Vagina (tissue), 2 donors: ENCODE measurements around the gene SCTR. TPM values are rescaled to one million over a fixed set of nuclear protein-coding genes. Genes with fewer than 3 reads are reported as not detected.

ENCODE experiments used
- DNase-seq, 2 donors: peaks; one replicate each; pipeline ENCODE4 v3.0.0-alpha.2; 2017; ENCODE audit errors: extremely low spot score in 2 of 2
- H3K27ac ChIP-seq: fragments of 200-600 bp; sonication (generic); one replicate; pipeline ENCODE4 v1.5.1; 2019
- H3K27me3 ChIP-seq: fragments of 200-600 bp; sonication (generic); one replicate; pipeline ENCODE4 v1.5.1; 2019
- H3K36me3 ChIP-seq, 2 donors: fragments of 200-600 bp; sonication (generic); one replicate each; pipeline ENCODE4 v1.5.1; 2017 to 2019
- H3K4me1 ChIP-seq: fragments of 200-600 bp; sonication (generic); one replicate; pipeline ENCODE4 v1.5.1; 2019
- H3K4me3 ChIP-seq, 2 donors: fragments of 200-600 bp; sonication (generic); 1 replicate in 1 of 2; 2 replicates in 1 of 2; pipeline ENCODE4 v1.5.1; 2016 to 2019
- H3K9me3 ChIP-seq: fragments of 200-600 bp; sonication (generic); one replicate; pipeline ENCODE4 v1.5.1; 2019
- POLR2A ChIP-seq, 2 donors: fragments of 450-650 bp; IDR thresholded peaks; one replicate each; pipeline ENCODE4 v1.6.1; 2017; ENCODE audit warnings: antibody characterized with exemption in 2 of 2, mild to moderate bottlenecking in 2 of 2, moderate library complexity in 2 of 2
- POLR2AphosphoS5 ChIP-seq, 2 donors: sonication (generic); formaldehyde crosslinking; IDR thresholded peaks; one replicate each; pipeline ENCODE4 v1.9.0; 2017; ENCODE audit warnings: antibody characterized with exemption in 2 of 2, mild to moderate bottlenecking in 2 of 2, low read depth in 1 of 2; ENCODE audit not compliant: insufficient read depth in 1 of 2
- intact Hi-C: fragments of 100-400 bp; cut with DNase I; formaldehyde crosslinking; loops from one replicate; pipeline ENCODE4 v1.15.1; 2023
- total RNA-seq: library from RNA; depleted of rRNA; stranded (reverse); fragments of >200 nt; gene quantifications from one replicate; pipeline ENCODE4 v1.2.3, GENCODE V29; 2016
- TF ChIP-seq, protein P1 (sequence below), 3 experiments: fragments of 450-650 bp in 2 of 3; fragments of 200-600 bp in 1 of 3; sonication (generic) in 1 of 3; IDR thresholded peaks; one replicate each; pipeline ENCODE4 v1.5.1; 2017 to 2019; ENCODE audit warnings: antibody characterized with exemption in 3 of 3, mild to moderate bottlenecking in 2 of 3, moderate library complexity in 2 of 3

SCTR gene
- total RNA-seq, 1 donor from 2014 or later = not detected

DNA sequence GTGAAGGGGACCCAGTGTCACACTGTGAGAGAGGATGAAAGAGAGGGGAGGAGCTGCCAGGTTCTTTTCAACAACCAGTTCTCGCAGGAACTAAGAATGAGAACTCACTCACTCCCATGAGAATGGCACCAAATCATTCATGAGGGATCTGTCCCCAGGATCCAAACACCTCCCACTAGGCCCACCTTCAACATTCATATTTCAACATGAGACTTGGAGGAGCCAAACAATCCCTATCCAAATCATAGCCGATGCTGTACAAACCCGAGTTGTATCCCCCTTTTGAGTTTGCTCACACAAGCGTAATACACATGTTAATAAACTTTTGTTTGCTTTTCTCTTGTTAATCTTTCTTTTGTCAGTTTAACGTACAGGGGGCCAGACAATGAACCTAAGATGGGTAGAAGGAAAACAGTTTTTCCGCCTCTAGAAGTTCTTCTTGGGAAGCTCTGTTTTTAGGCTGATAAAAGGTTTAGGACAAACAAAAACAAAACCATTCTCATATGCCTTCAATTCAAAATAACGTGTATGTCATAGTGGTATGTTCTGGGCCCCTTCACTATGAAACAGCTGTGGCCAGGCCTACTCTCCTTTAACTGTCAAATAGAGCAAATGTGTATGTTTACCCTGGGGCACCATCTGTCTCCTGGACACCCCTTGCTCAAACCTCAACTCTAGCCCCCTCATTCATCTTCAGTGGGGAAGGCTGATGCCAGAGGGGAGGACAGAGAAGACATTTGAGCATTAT, 101.7 kb downstream of the SCTR start:
- H3K36me3 ChIP-seq = no peaks in the 10 kb centered on the region
- peaks cover 19% of the 10 kb centered on the region for H3K4me1 ChIP-seq
- H3K27me3 ChIP-seq = no peaks in the 10 kb centered on the region
- H3K9me3 ChIP-seq = no peaks in the 10 kb centered on the region
- intact Hi-C loops = no loop called here
- no peak overlapping the region for H3K27ac ChIP-seq
- TF ChIP-seq POLR2A (IDR thresholded peaks at IDR 0.05) = no peak
- no peak for TF ChIP-seq POLR2AphosphoS5 (IDR thresholded peaks at IDR 0.05; ENCODE audit: insufficient read depth in 1 of 2, low read depth in 1 of 2)
- TF ChIP-seq, protein P1, sequence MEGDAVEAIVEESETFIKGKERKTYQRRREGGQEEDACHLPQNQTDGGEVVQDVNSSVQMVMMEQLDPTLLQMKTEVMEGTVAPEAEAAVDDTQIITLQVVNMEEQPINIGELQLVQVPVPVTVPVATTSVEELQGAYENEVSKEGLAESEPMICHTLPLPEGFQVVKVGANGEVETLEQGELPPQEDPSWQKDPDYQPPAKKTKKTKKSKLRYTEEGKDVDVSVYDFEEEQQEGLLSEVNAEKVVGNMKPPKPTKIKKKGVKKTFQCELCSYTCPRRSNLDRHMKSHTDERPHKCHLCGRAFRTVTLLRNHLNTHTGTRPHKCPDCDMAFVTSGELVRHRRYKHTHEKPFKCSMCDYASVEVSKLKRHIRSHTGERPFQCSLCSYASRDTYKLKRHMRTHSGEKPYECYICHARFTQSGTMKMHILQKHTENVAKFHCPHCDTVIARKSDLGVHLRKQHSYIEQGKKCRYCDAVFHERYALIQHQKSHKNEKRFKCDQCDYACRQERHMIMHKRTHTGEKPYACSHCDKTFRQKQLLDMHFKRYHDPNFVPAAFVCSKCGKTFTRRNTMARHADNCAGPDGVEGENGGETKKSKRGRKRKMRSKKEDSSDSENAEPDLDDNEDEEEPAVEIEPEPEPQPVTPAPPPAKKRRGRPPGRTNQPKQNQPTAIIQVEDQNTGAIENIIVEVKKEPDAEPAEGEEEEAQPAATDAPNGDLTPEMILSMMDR (IDR thresholded peaks at IDR 0.05) = no peak
- no peak for DNase-seq
- H3K4me3 ChIP-seq = no peak overlapping the region

DNA sequence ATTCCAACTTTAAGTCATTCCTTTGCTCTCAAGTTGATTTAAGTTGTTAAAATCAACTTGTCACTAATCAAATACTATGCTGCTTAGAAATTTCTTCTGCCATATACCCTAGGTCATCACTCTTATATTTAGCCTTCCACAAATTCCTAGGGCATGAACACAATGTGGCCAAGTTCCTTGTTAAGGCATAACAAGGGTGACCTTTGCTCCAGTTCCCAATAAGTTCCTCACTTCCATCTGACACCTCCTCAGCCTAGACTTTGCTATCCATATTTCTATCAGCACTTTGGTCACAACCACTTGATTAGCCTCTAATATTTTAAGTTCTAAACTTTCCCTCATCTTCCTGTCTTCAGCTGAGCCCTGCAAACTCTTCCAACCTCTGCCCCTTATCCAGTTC, 102.5 kb downstream of the SCTR start:
- Histone ChIP-seq H3K27ac (no peak overlapping the region), H3K36me3 (no peaks in the 10 kb centered on the region), H3K27me3 (no peaks in the 10 kb centered on the region), H3K4me1 (peaks cover 11% of the 10 kb centered on the region), H3K9me3 (no peaks in the 10 kb centered on the region), H3K4me3 (no peak overlapping the region)
- intact Hi-C loops = no loop called here
- TF ChIP-seq POLR2A (IDR thresholded peaks at IDR 0.05) (no peak), POLR2AphosphoS5 (IDR thresholded peaks at IDR 0.05; ENCODE audit: insufficient read depth in 1 of 2, low read depth in 1 of 2) (no peak)
- TF ChIP-seq, protein P1 (IDR thresholded peaks at IDR 0.05) = no peak
- no peak for DNase-seq

DNA sequence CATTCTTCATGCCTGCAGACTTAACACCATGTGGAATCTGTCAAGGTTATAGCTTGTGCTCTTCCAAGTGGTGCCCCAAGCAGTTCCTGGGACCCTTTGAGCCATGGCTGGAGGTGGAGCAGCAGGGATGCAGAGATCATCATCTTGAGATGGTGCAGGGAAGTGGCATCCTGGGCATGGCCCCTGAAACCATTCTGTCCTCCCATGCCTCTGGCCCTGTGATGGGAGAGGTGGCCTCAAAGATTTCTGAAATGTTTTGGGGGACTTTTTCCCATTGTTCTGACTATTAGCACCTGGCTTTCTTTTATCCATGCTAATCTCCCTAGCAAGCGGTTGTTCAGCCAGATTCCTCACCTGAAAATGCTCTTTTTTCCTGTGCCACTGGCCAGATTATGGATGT, 103.0 kb downstream of the SCTR start:
- Histone ChIP-seq H3K4me3 (no peak overlapping the region), H3K36me3 (no peaks in the 10 kb centered on the region), H3K27me3 (no peaks in the 10 kb centered on the region), H3K27ac (no peak overlapping the region), H3K9me3 (no peaks in the 10 kb centered on the region), H3K4me1 (peaks cover 6% of the 10 kb centered on the region)
- no peak for TF ChIP-seq POLR2A (IDR thresholded peaks at IDR 0.05)
- TF ChIP-seq, protein P1 (IDR thresholded peaks at IDR 0.05) = no peak
- TF ChIP-seq POLR2AphosphoS5 (IDR thresholded peaks at IDR 0.05; ENCODE audit: insufficient read depth in 1 of 2, low read depth in 1 of 2) = no peak
- intact Hi-C loops = no loop called here
- no peak for DNase-seq

DNA sequence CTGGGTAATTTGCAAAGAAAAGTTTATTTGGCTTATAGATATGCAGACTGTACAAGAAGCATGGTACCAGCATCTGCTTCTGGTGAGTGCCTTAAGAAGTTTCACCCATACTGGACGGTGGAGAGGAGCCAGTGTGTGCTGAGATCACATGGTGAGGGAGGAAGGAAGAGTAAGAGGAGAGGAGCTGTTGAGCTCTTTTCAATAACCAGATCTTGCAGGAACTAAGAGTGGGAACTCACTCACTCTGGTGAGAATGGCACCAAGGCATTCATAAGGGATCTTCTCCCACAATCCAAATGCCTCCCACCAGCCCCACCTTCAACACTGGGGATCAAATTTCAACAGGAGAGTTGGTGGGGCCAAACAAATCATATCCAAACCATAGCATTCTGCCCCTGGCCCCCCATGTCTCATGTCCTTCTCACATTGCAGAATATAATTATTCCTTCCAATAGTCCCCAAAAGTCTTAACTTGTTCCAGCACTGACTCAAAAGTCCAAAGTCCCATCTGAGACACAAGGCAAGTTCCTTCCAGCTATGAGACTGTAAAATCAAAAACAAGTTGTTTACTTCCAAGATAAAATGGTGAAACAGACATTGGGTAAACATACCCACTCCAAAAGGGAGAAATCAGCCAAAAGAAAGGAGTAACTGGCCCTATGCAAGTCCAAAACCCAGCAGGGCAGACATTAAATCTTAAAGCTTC, 104.3 kb downstream of the SCTR start:
- H3K4me3 ChIP-seq = no peak overlapping the region
- H3K27ac ChIP-seq = no peak overlapping the region
- intact Hi-C loops = no loop called here
- TF ChIP-seq, protein P1 (IDR thresholded peaks at IDR 0.05) = no peak
- TF ChIP-seq POLR2A (IDR thresholded peaks at IDR 0.05) (no peak), POLR2AphosphoS5 (IDR thresholded peaks at IDR 0.05; ENCODE audit: insufficient read depth in 1 of 2, low read depth in 1 of 2) (no peak)
- DNase-seq = no peak
- H3K9me3 ChIP-seq = no peaks in the 10 kb centered on the region
- no peaks in the 10 kb centered on the region for H3K27me3 ChIP-seq
- no peaks in the 10 kb centered on the region for H3K36me3 ChIP-seq
- no peaks in the 10 kb centered on the region for H3K4me1 ChIP-seq

DNA sequence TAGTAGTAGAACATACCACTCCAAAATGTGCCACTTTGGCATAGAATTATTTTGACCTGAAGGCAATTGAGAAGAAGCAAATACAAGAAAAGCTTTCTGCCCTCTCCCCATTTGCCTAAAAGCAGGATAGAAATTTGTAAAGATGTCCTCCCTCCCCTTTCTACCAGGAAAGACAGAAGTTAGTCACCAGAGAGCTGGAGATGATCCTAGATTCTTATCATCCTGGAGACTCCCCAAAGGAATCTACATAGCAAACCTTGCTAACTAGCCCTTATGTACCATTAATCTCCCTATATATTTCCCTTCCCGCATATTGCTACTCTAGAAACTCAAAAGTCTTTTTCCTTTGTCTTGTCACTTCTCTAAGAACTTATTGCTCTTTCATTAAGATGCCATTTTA, 105.2 kb downstream of the SCTR start:
- Histone ChIP-seq H3K27ac (no peak overlapping the region), H3K4me3 (no peak overlapping the region), H3K9me3 (no peaks in the 10 kb centered on the region), H3K27me3 (no peaks in the 10 kb centered on the region), H3K4me1 (no peaks in the 10 kb centered on the region), H3K36me3 (no peaks in the 10 kb centered on the region)
- DNase-seq = no peak
- intact Hi-C loops = no loop called here
- TF ChIP-seq, protein P1 (IDR thresholded peaks at IDR 0.05) = no peak
- no peak for TF ChIP-seq POLR2AphosphoS5 (IDR thresholded peaks at IDR 0.05; ENCODE audit: insufficient read depth in 1 of 2, low read depth in 1 of 2)
- no peak for TF ChIP-seq POLR2A (IDR thresholded peaks at IDR 0.05)
